DMS 273 treated with DMSO at 0.1 percent for 48 hours (cell line): ENCODE results near the gene PIBF1.
"Not testable (repeated sequence)": the region's sequence is repeated elsewhere in the genome, so short reads cannot be mapped to it uniquely, and the experiment has no call there.

Experiments used
- DNase-seq: peaks from one replicate; lab custom pipeline; 2025; lab: John Stamatoyannopoulos, UW

PIBF1 gene

GRCh38 chr13:73015805-73016204 is 233.9 kb downstream of the PIBF1 start:
- no peak for DNase-seq

GRCh38 chr13:73018336-73018735 is 236.4 kb downstream of the PIBF1 start:
- no peak for DNase-seq

GRCh38 chr13:73025217-73026012 is 243.5 kb downstream of the PIBF1 start:
- DNase-seq: no peak

GRCh38 chr13:73034901-73035300 is 253.0 kb downstream of the PIBF1 start:
- DNase-seq: no peak

- DNase-seq: no peak
Observed at GRCh38 chr13:73035660-73036059, 253.7 kb downstream of the PIBF1 start.

- no peak for DNase-seq
Observed at GRCh38 chr13:73036566-73036965, 254.6 kb downstream of the PIBF1 start.

- DNase-seq: no peak
Observed at GRCh38 chr13:73038064-73038463, 256.1 kb downstream of the PIBF1 start.

- DNase-seq: no peak
Observed at GRCh38 chr13:73039201-73040108, 257.5 kb downstream of the PIBF1 start.

GRCh38 chr13:73040484-73040883 is 258.6 kb downstream of the PIBF1 start:
- no peak for DNase-seq

- no peak for DNase-seq
Observed at GRCh38 chr13:73040968-73041596, 259.1 kb downstream of the PIBF1 start.

GRCh38 chr13:73045031-73045430 is 263.1 kb downstream of the PIBF1 start:
- DNase-seq: no peak

- not testable (repeated sequence) for DNase-seq
Observed at GRCh38 chr13:73048615-73049014, 266.7 kb downstream of the PIBF1 start.

GRCh38 chr13:73054712-73055111 is 272.8 kb downstream of the PIBF1 start:
- no peak for DNase-seq

- no peak for DNase-seq
Observed at GRCh38 chr13:73055813-73056564, 274.1 kb downstream of the PIBF1 start.

GRCh38 chr13:73056565-73056962 is 274.6 kb downstream of the PIBF1 start:
- no peak for DNase-seq

GRCh38 chr13:73057284-73058063 is 275.5 kb downstream of the PIBF1 start:
- DNase-seq: no peak

GRCh38 chr13:73058064-73058313 is 276.1 kb downstream of the PIBF1 start:
- no peak for DNase-seq

GRCh38 chr13:73058432-73058735 is 276.5 kb downstream of the PIBF1 start:
- no peak for DNase-seq

- peak; percentile 82 for DNase-seq
Observed at GRCh38 chr13:73058736-73059459, 277.0 kb downstream of the PIBF1 start, which contains the start of gene KLF5. KLF5 (plus strand) TSS chr13:73059005; CDS start chr13:73059328, 323 bp downstream.

GRCh38 chr13:73059460-73060250 is 277.7 kb downstream of the PIBF1 start:
- no peak for DNase-seq
